HCT116 (cell line): ENCODE measurements around the gene CARS1. TPM values are rescaled to one million over a fixed set of nuclear protein-coding genes. Genes with fewer than 3 reads are reported as not detected.

Experiments used
- ATAC-seq: fragments of 200-7000 bp; cut with Tn5 transposase; 2 replicates; pipeline ENCODE4 v1.9.1; 2020; ENCODE audit warnings: mild to moderate bottlenecking, moderate library complexity
- BruUV-seq: library from RNA; stranded (reverse); fragments of 400-500 nt; replicated peaks from 2 replicates; lab custom pipeline; 2021; lab: Mats Ljungman, UMichigan
- CTCF ChIA-PET: fragments of 300-600 bp; sonication (Branson Sonifier 250); formaldehyde crosslinking; loops from one replicate; lab custom pipeline; 2021; ENCODE audit warnings: antibody characterized with exemption; lab: Charles Lee
- POLR2A ChIA-PET: fragments of 300-600, 350-600 bp; sonication (Branson Sonifier 250); formaldehyde crosslinking; loops from one replicate; lab custom pipeline; 2021; ENCODE audit warnings: antibody characterized with exemption; lab: Charles Lee
- RAD21 ChIA-PET, 2 experiments: fragments of 300-600 bp; sonication (Branson Sonifier 250); formaldehyde crosslinking; loops; one replicate each; lab custom pipeline; 2023; ENCODE audit warnings: low total read pairs in 2 of 2; ENCODE audit not compliant: uncharacterized antibody in 2 of 2, unreplicated experiment in 2 of 2, low non-redundant PET in 1 of 2; lab: Charles Lee
- DNase-seq: peaks from one replicate; pipeline ENCODE4 v3.0.0-alpha.2; 2010; ENCODE audit warnings: low read depth, low spot score
- H2AFZ ChIP-seq: fragments of 200-600 bp; shearing (Covaris generic), sonication (generic); 2 replicates; pipeline ENCODE4 v1.6.1; 2017; ENCODE audit warnings: low read depth, mixed run types, mixed read lengths, antibody characterized with exemption, low read length; ENCODE audit not compliant: poor library complexity, severe bottlenecking
- H3K27ac ChIP-seq: 2 replicates; pipeline ENCODE4 v1.5.1; 2012; ENCODE audit warnings: low read depth, low read length
- H3K27me3 ChIP-seq: fragments of 200-600 bp; sonication (generic); 2 replicates; pipeline ENCODE4 v1.6.1; 2016; ENCODE audit warnings: mixed run types, low read length, mixed read lengths; ENCODE audit not compliant: insufficient read depth
- H3K36me3 ChIP-seq, 2 experiments: fragments of 200-500 bp in 1 of 2; fragments of 200-600 bp in 1 of 2; sonication (Bioruptor generic) in 1 of 2; sonication (generic) in 1 of 2; 2 replicates each; pipeline versions ENCODE4 v1.5.1 to v1.6.1; 2014 to 2016; ENCODE audit warnings: low read length in 2 of 2, inconsistent platforms in 1 of 2, mixed read lengths in 1 of 2, mixed run types in 1 of 2; ENCODE audit not compliant: insufficient read depth in 2 of 2, control insufficient read depth in 1 of 2
- H3K4me1 ChIP-seq, 2 experiments: fragments of 200-600 bp in 1 of 2; sonication (generic) in 1 of 2; 2 replicates each; pipeline versions ENCODE4 v1.5.1 to v1.6.1; 2012 to 2017; ENCODE audit warnings: low read length in 2 of 2, inconsistent platforms in 1 of 2, mild to moderate bottlenecking in 1 of 2, mixed read lengths in 1 of 2, mixed run types in 1 of 2, moderate library complexity in 1 of 2; ENCODE audit not compliant: insufficient read depth in 2 of 2, control insufficient read depth in 1 of 2
- H3K4me2 ChIP-seq: fragments of 200-600 bp; sonication (generic); 2 replicates; pipeline ENCODE4 v1.6.1; 2017; ENCODE audit warnings: mixed run types, low read length, mixed read lengths
- H3K4me3 ChIP-seq, 2 experiments: fragments of 200-600 bp in 1 of 2; sonication (generic) in 1 of 2; replicated peaks in 1 of 2; 2 replicates each; pipeline ENCODE4 v1.5.1; 2011 to 2016; ENCODE audit warnings: low read length in 2 of 2, control low read depth in 1 of 2, low read depth in 1 of 2, mild to moderate bottlenecking in 1 of 2, mixed read lengths in 1 of 2, mixed run types in 1 of 2
- H3K79me2 ChIP-seq: fragments of 200-600 bp; sonication (generic); 2 replicates; pipeline ENCODE4 v1.6.1; 2017; ENCODE audit warnings: mild to moderate bottlenecking, mixed run types, low read length, moderate library complexity, mixed read lengths; ENCODE audit not compliant: insufficient read depth
- H3K9ac ChIP-seq: fragments of 200-600 bp; sonication (generic); 2 replicates; pipeline ENCODE4 v1.6.1; 2016; ENCODE audit warnings: low read length, mixed read lengths
- H3K9me2 ChIP-seq: fragments of 200-600 bp; sonication (generic), shearing (Covaris generic); 2 replicates; pipeline ENCODE4 v1.6.1; 2017; ENCODE audit warnings: mixed run types, mild to moderate bottlenecking, moderate library complexity; ENCODE audit not compliant: insufficient read depth
- H3K9me3 ChIP-seq, 2 experiments: fragments of 200-500 bp in 1 of 2; fragments of 200-600 bp in 1 of 2; sonication (Bioruptor generic) in 1 of 2; sonication (generic) in 1 of 2; 2 replicates each; pipeline ENCODE4 v1.6.1; 2014 to 2017; ENCODE audit warnings: low read length in 2 of 2, mixed read lengths in 2 of 2, inconsistent platforms in 1 of 2, low read depth in 1 of 2, mild to moderate bottlenecking in 1 of 2, mixed run types in 1 of 2, moderate library complexity in 1 of 2; ENCODE audit not compliant: control insufficient read depth in 1 of 2, insufficient read depth in 1 of 2
- H4K20me1 ChIP-seq: fragments of 200-600 bp; sonication (generic), shearing (Covaris generic); 2 replicates; pipeline ENCODE4 v1.6.1; 2017; ENCODE audit warnings: mixed run types, mild to moderate bottlenecking, moderate library complexity; ENCODE audit not compliant: insufficient read depth
- CTCF ChIP-seq, 3 experiments: fragments of 200-600 bp in 1 of 3; sonication (generic) in 1 of 3; IDR thresholded peaks in 2 of 3; conservative IDR thresholded peaks in 1 of 3; 2 replicates each; pipeline ENCODE4 v1.5.1; 2012 to 2017; ENCODE audit warnings: low read depth in 2 of 3, low read length in 2 of 3, antibody characterized with exemption in 1 of 3, borderline replicate concordance in 1 of 3, control low read depth in 1 of 3, mild to moderate bottlenecking in 1 of 3, mixed read lengths in 1 of 3, mixed run types in 1 of 3, moderate library complexity in 1 of 3; ENCODE audit not compliant: insufficient read depth in 1 of 3
- EZH2 ChIP-seq: fragments of 200-600 bp; sonication (generic); IDR thresholded peaks from 2 replicates; pipeline ENCODE4 v1.6.1; 2017; ENCODE audit warnings: antibody characterized with exemption, mixed run types
- MAX ChIP-seq: IDR thresholded peaks from 2 replicates; pipeline ENCODE4 v1.6.1; 2012
- intact Hi-C: fragments of 100-400 bp; cut with micrococcal nuclease; formaldehyde crosslinking; loops from 2 replicates; pipeline ENCODE4 v1.10.0; 2022
- total RNA-seq: library from RNA; stranded (reverse); gene quantifications from one replicate; pipeline ENCODE4 v1.2.1, GENCODE V29; 2021; ENCODE audit not compliant: unreplicated experiment

Gene CARS1
- total RNA-seq, 1 experiment from 2014 or later = 124 TPM

DNA sequence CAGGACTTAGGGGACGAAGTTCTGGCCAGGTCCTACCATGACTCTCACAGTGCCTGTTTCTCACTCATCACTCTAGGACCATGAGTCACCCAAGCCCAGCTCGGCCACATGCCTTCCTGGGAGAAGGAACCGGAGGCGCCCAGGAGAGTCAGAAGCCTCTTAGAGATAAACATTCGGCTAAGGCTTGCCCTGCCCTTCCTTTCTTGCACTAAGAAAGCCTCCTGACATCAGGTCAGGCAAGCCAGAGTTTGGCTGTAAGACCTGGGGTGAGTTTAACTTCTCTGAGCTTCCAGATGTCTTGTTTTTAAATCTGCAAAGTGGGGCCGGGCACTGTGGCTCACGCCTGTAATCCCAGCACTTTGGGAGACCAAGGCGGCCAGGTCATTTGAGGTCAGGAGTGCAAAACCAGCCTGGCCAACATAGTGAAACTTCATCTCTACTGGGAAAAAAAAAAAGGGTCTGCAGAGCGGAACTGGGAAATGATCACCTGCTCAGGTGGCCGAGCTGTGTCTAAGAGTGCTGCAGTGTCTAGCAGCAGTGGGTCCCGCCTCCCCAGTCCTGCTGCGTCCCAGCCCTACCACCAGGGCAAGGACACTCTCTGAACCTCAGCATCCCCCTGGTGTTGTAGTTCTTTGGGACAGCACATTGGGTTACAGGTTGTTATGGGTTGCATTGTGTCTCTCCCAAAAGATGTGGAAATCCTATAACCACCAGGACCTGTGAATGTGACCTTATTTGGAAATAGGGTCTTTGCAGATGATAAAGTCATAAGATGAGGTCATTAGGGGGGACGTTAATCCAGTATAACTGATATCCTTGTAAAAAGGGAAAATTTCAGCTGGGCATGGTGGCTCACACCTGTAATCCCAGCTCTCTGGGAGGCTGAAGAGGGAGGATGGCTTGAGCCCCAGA is 1.8 kb upstream of the CARS1 start:
- peaks cover 33% of the 10 kb centered on the region for H3K79me2 ChIP-seq
- intact Hi-C loops = no loop called here
- H3K4me1 ChIP-seq = peaks cover 12 to 29% of the 10 kb centered on the region in 2 experiments
- RAD21 ChIA-PET = no interaction called here
- TF ChIP-seq CTCF (IDR thresholded peaks at IDR 0.05 in 2 of 3, conservative IDR thresholded peaks at IDR 0.05 in 1 of 3; ENCODE audit: borderline replicate concordance in 1 of 3, insufficient read depth in 1 of 3, low read depth in 2 of 3, low read length in 2 of 3) (peak in 2 of 3 experiments; percentile 27 to 32; a peak in 4 of 6 replicates), EZH2 (no peak), MAX (peak; percentile 45; the same call in 1 of the 2 replicates)
- POLR2A ChIA-PET = interaction anchor here (1.4 kb wide), 1 partner anchor 10 kb away, joined by 5 read pairs; no protein-coding TSS in a partner anchor
- peaks cover 4 to 10% of the 10 kb centered on the region in 2 experiments; a peak in 3 of 4 replicates for H3K36me3 ChIP-seq
- H2AFZ ChIP-seq = peak overlapping the region; percentile 16
- H3K9ac ChIP-seq = no peak overlapping the region
- BruUV-seq = no TSS peak
- peak overlapping the region; percentile 51 for H3K4me2 ChIP-seq
- ATAC-seq (peak; percentile 31), DNase-seq (no peak)
- H4K20me1 ChIP-seq = no peaks in the 10 kb centered on the region
- no peaks in the 10 kb centered on the region for H3K9me2 ChIP-seq
- H3K27me3 ChIP-seq = no peaks in the 10 kb centered on the region
- H3K27ac ChIP-seq = peak overlapping the region; percentile 23; the same call in 1 of the 2 replicates
- no peaks in the 10 kb centered on the region for H3K9me3 ChIP-seq
- CTCF ChIA-PET = no interaction called here
- H3K4me3 ChIP-seq = no peak overlapping the region
